GM12891 (cell line): ENCODE measurements around the gene ERFL.

Experiments
- DNase-seq: peaks from one replicate; pipeline ENCODE4 v3.0.0; 2011; ENCODE audit warnings: low spot score; ENCODE audit not compliant: insufficient read length
- FAIRE-seq: peaks from 2 replicates; lab custom pipeline; 2011; peaks lifted over from hg19 to GRCh38; lab: Jason Lieb, UNC
- PAX5 ChIP-seq: IDR thresholded peaks from 2 replicates; pipeline ENCODE4 v1.6.1; 2011; ENCODE audit warnings: low read length, moderate library complexity, mild to moderate bottlenecking; ENCODE audit not compliant: insufficient read depth, severe bottlenecking
- POLR2A ChIP-seq: IDR thresholded peaks from 2 replicates; pipeline ENCODE4 v1.6.1; 2011; ENCODE audit warnings: low read depth, low read length, control low read depth
- POLR2AphosphoS5 ChIP-seq: IDR thresholded peaks from 2 replicates; pipeline ENCODE4 v1.6.1; 2011; ENCODE audit warnings: low read depth, low read length, control low read depth
- POU2F2 ChIP-seq: IDR thresholded peaks from 2 replicates; pipeline ENCODE4 v1.6.1; 2011; ENCODE audit warnings: low read depth, mild to moderate bottlenecking, control low read depth, low read length, moderate library complexity
- SPI1 ChIP-seq: IDR thresholded peaks from 2 replicates; pipeline ENCODE4 v1.6.1; 2011; ENCODE audit warnings: low read depth, low read length, control low read depth
- TAF1 ChIP-seq: IDR thresholded peaks from 2 replicates; pipeline ENCODE4 v1.6.1; 2011; ENCODE audit warnings: low read depth, low read length, control low read depth

The ERFL gene

DNA sequence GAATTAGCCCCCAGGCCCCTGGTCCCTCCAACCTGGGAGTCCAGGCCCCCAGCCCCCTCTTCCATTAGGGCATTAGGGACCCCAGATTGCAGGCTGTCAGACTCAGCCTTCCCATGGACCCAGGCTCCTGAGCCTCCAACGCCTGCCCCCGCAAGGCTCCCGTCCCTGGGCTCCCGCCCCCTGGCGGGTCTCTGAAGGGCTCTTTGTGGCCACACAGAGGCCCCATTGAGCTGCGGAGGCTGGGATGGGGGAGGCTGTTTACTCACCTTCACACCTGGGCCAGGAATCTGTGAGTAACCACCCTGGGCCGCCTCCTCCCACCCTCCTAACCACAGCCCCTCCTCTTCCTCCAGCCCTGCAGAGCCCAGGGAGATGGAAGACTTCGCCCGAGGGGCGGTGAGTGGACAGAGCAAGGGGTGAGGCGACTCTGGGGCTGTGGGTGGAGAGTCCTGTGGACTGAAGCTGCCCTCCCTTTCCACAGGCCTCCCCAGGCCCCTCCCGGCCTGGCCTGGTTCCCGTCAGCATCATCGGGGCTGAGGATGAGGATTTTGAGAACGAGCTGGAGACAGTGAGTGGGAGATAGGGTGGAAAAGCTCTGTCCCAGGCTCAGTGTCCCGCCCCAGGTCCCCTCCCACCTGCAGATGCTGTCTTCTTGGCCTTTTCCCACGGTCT lies 40.4 kb downstream of the ERFL start:
- TF ChIP-seq POLR2AphosphoS5 (no peak; the same call in 1 of the 2 replicates), POU2F2 (0 out of 2 replicates have a peak, but pooled peaks have one; percentile 28)

DNA sequence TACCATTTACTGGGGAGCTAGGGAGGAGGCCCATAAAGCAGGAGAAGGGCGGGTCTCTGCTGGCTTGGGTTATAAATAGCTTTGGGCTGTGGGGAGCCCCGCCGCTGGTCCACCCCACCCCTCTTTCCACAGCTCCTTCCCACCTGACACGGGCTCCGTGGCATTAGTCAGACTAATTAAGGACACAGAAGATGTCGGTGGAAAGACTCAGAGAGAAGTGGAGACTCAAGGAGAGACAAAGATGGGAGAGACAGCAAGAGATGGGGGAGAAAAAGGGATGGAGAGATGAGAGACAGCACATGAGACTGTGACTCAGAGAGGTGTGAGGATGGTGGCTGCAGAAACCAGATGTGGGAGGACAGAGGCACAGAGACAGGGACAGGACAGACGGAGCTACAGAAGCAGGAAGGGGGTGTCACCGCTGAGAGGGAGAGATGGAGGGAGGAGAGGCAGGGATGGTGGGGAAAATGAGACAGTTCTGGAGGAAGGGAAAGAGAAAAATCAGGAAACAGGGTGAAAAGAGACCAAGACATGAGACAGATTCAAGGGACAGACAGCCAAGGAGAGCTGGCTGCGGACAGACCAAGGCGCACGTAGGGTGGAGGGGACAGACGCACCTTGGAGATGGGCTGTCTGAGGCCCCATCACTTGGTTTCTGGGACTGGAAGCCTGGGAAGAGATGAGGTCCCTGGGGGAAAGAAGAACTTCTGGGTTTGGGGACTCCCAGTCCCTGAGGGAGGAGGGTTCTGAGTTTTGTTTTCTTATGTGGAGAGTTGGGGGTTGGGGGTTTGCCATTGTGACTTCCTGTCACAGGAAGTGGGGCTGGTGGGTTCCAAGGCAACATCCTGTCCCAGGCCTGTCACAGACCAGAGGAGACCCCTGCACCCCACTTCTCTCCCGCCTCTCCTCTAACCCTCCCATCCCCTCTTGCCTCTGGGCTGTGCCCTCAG lies 41.2 kb downstream of the ERFL start:
- FAIRE-seq (peak; percentile 80), DNase-seq (no peak)
- TF ChIP-seq POLR2AphosphoS5 (no peak; the same call in none of the 2 replicates), POU2F2 (no peak; the same call in 1 of the 2 replicates), PAX5 (no peak), POLR2A (no peak), TAF1 (no peak), SPI1 (no peak)

More for the DNA sequence above, 40.4 kb downstream of the ERFL start:
- DNase-seq: no peak
- FAIRE-seq: peak; percentile 75

DNA sequence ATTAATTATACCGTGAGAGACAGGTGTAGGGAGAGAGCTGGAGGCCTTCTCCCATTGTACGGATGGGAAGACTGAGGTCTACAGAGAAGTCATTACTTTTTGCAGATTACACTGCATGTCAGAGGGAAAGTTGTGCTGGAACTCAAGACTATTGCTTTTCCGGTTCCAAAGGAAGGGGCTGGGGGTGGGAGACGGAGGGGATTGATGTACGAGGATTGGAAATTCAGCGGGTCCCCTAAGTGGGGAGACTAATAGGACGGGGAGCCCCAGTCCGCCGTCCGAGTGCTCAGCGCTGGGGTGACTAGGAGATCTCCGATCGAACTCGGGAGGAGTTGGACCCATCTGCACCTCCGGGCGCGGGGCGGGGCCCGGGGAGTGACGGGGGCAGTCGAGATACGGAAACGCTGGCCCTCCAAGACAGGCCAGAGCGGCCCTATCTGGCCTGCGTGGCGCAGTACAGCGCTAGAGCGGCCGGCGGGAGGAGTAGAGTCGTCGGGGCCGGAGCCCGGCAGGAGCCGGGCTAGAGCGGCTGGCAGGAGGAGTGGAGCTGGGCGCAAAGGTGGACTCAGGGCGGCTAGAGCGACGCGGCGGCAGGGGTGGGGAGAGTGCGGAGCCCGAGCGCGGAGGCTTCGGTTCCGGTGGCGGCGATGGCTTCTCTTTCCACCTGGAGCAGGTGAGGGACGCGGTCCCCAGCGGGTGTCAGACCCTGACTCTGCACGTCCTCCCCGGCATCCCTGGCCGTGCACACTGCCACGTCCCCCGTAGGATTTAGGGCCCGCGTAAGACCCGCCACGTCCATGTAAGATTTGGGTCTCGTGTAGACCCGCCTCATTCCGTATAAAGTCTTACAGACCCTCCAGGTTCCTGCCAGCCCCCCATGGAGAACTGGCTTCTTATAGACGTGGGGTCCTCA lies 44.2 kb downstream of the ERFL start:
- peak; percentile 98 for FAIRE-seq
- peak; percentile 96 for DNase-seq
- no peak for TF ChIP-seq SPI1
- peak; percentile 72 for TF ChIP-seq POLR2AphosphoS5
- TF ChIP-seq POLR2A: peak; percentile 89
- peak; percentile 43 for TF ChIP-seq POU2F2
- no peak for TF ChIP-seq PAX5
- TF ChIP-seq TAF1: peak; percentile 72; the same call in 1 of the 2 replicates

DNA sequence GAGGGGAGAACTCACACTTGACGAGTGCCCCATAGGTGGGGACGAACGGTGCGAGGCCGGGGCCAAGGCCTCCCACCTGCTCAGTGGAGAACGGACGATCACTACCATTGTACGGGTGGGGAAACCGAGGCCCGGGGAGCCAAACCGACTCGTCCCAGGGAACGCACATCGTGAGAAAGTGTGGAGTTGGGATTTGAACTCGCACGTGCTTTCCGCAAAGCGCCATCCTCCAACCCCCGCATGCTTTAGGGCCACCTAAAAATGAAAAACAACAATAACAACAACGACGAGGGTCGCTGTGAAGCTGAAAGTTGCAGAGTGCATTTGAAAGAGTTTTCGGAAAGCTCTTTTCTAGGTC lies 44.8 kb downstream of the ERFL start:
- peak; percentile 57 for FAIRE-seq
- DNase-seq: no peak
- TF ChIP-seq POU2F2 (no peak), SPI1 (no peak), TAF1 (no peak), POLR2A (no peak; the same call in 1 of the 2 replicates), POLR2AphosphoS5 (no peak), PAX5 (no peak)

DNA sequence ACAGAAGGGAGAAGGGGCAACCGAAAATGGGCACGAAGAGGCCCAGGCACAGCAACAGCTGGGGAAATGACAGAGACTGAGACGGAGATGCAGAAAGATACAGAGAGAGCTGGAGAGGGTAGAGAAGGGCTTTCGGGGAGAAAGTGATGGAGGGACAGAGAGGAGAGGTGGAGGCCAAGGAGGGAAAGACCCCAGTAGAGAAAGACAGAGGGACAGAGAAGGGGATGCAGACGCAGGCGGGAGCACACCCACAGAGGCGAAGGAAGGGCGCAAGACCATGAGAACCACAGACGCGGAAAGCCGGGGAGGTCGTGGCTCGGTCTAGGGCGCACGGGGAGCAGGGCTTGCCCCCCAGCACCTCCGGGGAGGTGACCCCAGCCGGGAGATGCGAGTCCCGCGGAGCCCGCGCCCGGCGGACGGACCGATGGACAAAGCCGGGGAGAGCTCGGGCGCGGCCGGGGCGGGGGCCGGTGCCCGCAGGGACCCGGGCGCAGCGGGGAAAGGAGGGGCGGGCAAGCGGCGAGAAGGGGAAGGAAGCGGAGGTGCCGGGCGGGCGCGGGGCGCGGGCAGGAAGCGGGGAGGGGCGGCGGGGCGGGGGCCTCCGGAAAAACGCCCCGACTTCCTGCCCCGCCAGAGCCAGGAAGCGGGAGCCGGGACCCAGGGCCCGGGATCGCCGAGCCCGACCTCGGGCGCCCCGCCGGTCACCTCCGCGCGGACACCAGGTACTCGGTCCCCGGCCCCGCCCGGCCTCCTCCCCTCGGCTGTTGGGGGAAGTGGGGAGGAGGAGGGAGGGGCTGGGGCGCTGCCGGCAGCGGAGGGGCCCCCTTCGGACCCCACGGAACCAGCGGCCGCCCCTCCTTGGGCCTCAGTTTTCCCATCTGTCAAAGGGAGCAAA lies 45.4 kb downstream of the ERFL start, which contains the start of gene ARHGEF1:
ARHGEF1 (plus strand) TSS at position 617 of the 895 bp plus-strand sequence. CDS start 4,899 bp downstream, outside the sequence.
- no peak; the same call in 1 of the 2 replicates for TF ChIP-seq POLR2A
- no peak for TF ChIP-seq PAX5
- peak; percentile 10; the same call in 1 of the 2 replicates for TF ChIP-seq SPI1
- DNase-seq (no peak), FAIRE-seq (peak; percentile 26)

DNA sequence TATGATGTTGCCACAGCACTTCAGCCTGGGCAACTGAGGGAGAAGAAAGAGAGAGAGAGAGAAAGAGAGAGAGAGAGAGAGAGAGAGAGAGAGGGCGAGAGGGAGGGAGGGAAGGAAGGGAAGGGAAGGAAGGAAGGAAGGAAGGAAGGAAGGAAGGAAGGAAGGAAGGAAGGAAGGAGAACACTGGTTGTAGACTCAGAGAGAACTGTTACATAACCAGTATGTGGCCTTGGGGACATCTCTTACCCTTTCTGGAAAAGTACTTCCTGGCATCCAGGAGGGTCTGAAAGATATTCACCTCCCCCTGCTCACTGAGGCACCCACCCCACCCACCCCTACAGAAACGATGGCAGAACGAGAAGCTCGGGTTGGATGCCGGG lies 47.9 kb downstream of the ERFL start:
- FAIRE-seq (no peak), DNase-seq (no peak)
- TF ChIP-seq SPI1 (no peak), POLR2A (no peak), TAF1 (no peak), PAX5 (no peak), POLR2AphosphoS5 (no peak), POU2F2 (no peak)

DNA sequence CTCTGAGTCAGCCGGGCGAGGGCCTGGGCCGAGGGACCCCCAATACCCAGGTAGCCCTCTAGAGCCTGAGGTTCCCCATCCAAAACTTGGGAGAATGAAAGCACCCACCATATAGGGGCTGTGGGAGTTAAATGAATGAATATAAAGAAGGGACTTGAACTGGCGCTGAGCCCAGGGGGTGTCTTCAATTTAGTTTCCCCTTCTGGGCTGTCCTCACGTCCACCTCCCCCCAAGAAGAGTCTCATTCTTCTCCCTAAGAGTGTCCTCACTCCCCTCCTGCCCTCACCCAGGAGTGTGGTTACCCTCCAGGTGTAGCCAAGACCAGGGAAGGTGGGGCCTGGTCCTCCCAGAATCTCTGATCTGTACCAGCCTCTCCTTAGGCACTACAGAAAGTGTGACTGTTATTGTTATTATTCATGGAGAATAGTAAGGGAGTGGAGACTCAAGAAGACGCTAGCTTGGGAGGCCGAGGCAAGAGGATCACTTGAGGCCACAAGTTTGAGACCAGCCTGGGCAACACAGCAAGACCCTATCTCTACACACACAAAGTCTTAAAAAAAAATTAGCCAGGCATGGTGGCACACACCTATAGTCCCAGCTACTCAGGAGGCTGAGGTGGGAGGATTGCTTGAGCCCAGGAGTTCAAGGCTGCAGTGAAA lies 48.5 kb downstream of the ERFL start:
- FAIRE-seq: no peak
- TF ChIP-seq TAF1 (no peak), POLR2AphosphoS5 (no peak), PAX5 (no peak), POU2F2 (no peak), SPI1 (no peak), POLR2A (no peak)
- DNase-seq: no peak

DNA sequence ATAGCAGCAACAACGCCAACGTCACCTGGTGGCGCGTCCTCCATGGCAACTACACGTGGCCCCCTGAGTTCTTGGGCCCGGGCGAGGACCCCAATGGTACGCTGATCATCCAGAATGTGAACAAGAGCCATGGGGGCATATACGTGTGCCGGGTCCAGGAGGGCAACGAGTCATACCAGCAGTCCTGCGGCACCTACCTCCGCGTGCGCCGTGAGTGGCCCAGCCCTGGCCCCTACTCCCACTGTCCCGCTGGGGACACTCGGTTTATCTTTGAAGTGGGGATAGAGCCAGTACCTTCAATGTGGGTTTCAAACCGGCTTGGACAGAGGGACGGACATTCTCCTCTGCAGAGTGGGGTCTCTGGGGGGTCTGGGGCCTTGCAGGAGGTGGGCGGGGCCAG lies 49.2 kb downstream of the ERFL start:
- no peak for DNase-seq
- TF ChIP-seq PAX5 (no peak), POLR2A (no peak), POLR2AphosphoS5 (no peak), POU2F2 (no peak), TAF1 (no peak), SPI1 (no peak)
- no peak for FAIRE-seq
